A549 (cell line): ENCODE results near the gene OBSL1. TPM values are rescaled to one million over a fixed set of nuclear protein-coding genes. Genes with fewer than 3 reads are reported as not detected.

Source experiments
- ATAC-seq, 2 experiments: fragments of 200-7000 bp in 1 of 2; fragments of >200 bp in 1 of 2; cut with Nextera tagmentation in 1 of 2; cut with Tn5 transposase in 1 of 2; 3 replicates each; pipeline versions ENCODE4 v1.8.0 to v1.9.1; 2018 to 2020; ENCODE audit warnings: mild to moderate bottlenecking in 1 of 2, moderate library complexity in 1 of 2
- CTCF ChIA-PET: fragments of 300-600 bp; sonication (Branson Sonifier 250); formaldehyde crosslinking; extraction: SDS; loops from one replicate; lab custom pipeline; 2021; ENCODE audit warnings: antibody characterized with exemption, inconsistent platforms; lab: Yijun Ruan, JAX
- POLR2A ChIA-PET: fragments of 350-600 bp; formaldehyde crosslinking; extraction: SDS; loops from one replicate; lab custom pipeline; 2021; ENCODE audit warnings: antibody characterized with exemption, inconsistent platforms; lab: Yijun Ruan, JAX
- DNase-seq, 2 experiments: peaks; one replicate each; pipeline versions ENCODE4 v3.0.0 to v3.0.0-alpha.2; 2011 to 2016; ENCODE audit warnings: low read depth in 1 of 2, low spot score in 1 of 2
- FAIRE-seq: peaks from 2 replicates; lab custom pipeline; 2011; peaks lifted over from hg19 to GRCh38; lab: Jason Lieb, UNC
- H3K27ac ChIP-seq, 2 experiments: fragments of >200 bp; sonication (Bioruptor Twin); formaldehyde crosslinking; 3 replicates each; pipeline ENCODE4 v1.5.1; 2016 to 2017
- H3K4me1 ChIP-seq: fragments of >200 bp; sonication (Bioruptor Twin); formaldehyde crosslinking; 3 replicates; pipeline ENCODE4 v1.6.1; 2016
- H3K4me2 ChIP-seq: fragments of >200 bp; sonication (Bioruptor Twin); formaldehyde crosslinking; 3 replicates; pipeline ENCODE4 v1.6.1; 2016
- H3K4me3 ChIP-seq: fragments of >200 bp; sonication (Bioruptor Twin); formaldehyde crosslinking; 3 replicates; pipeline ENCODE4 v1.5.1; 2016
- H3K9me3 ChIP-seq: fragments of >200 bp; sonication (Bioruptor Twin); formaldehyde crosslinking; 3 replicates; pipeline ENCODE4 v1.6.1; 2016
- BHLHE40 ChIP-seq: IDR thresholded peaks from 2 replicates; pipeline ENCODE4 v1.6.1; 2012; ENCODE audit warnings: low read depth, low read length, inconsistent platforms
- CBX8 ChIP-seq: fragments of 200-600 bp; sonication (generic); IDR thresholded peaks from 2 replicates; pipeline ENCODE4 v1.6.1; 2016
- CHD2 ChIP-seq: fragments of 150-350 bp; IDR thresholded peaks from 2 replicates; pipeline ENCODE4 v1.6.1; 2014; ENCODE audit warnings: low read length; ENCODE audit not compliant: partially characterized antibody
- CHD4 ChIP-seq: fragments of 200-600 bp; sonication (generic); IDR thresholded peaks from 2 replicates; pipeline ENCODE4 v1.6.1; 2016; ENCODE audit warnings: antibody characterized with exemption, mild to moderate bottlenecking, borderline replicate concordance
- EHF ChIP-seq: fragments of 250-450 bp; sonication (Bioruptor Pico); IDR thresholded peaks from 2 replicates; pipeline ENCODE4 v1.5.0; 2020; ENCODE audit warnings: mild to moderate bottlenecking
- EP300 ChIP-seq, 2 experiments: fragments of >200 bp; sonication (Bioruptor Twin); formaldehyde crosslinking; IDR thresholded peaks; 2 replicates in 1 of 2; 3 replicates in 1 of 2; pipeline ENCODE4 v1.6.1; 2016 to 2017
- ESRRA ChIP-seq: fragments of 150-350 bp; IDR thresholded peaks from 2 replicates; pipeline ENCODE4 v1.6.1; 2014; ENCODE audit warnings: mild to moderate bottlenecking, low read length, borderline replicate concordance
- FOSB ChIP-seq: fragments of 250-450 bp; sonication (Bioruptor Pico); IDR thresholded peaks from 2 replicates; pipeline ENCODE4 v1.5.0; 2020; ENCODE audit warnings: mild to moderate bottlenecking, moderate library complexity
- FOSL2 ChIP-seq, 2 experiments: fragments of 450-650 bp in 1 of 2; fragments of >200 bp in 1 of 2; sonication (Bioruptor Twin) in 1 of 2; formaldehyde crosslinking; IDR thresholded peaks; 2 replicates each; pipeline versions ENCODE4 v1.5.0 to v1.6.1; 2016 to 2020; ENCODE audit warnings: mild to moderate bottlenecking in 1 of 2, moderate library complexity in 1 of 2
- HDAC2 ChIP-seq: fragments of 200-600 bp; sonication (generic); IDR thresholded peaks from 2 replicates; pipeline ENCODE4 v1.6.1; 2016
- HOXB13 ChIP-seq: fragments of 250-450 bp; sonication (Bioruptor Pico); IDR thresholded peaks from 2 replicates; pipeline ENCODE4 v1.5.0; 2020; ENCODE audit warnings: low read depth, mild to moderate bottlenecking, moderate library complexity
- HOXB5 ChIP-seq: fragments of 250-450 bp; sonication (Bioruptor Pico); IDR thresholded peaks from 2 replicates; pipeline ENCODE4 v1.5.0; 2020; ENCODE audit warnings: mild to moderate bottlenecking, moderate library complexity
- JUNB ChIP-seq: fragments of >200 bp; sonication (Bioruptor Twin); formaldehyde crosslinking; IDR thresholded peaks from 2 replicates; pipeline ENCODE4 v1.6.1; 2016
- KDM1A ChIP-seq: fragments of 200-600 bp; sonication (generic); IDR thresholded peaks from 2 replicates; pipeline ENCODE4 v1.6.1; 2016; ENCODE audit warnings: low read depth, mild to moderate bottlenecking
- NPAS2 ChIP-seq: fragments of 250-450 bp; sonication (Bioruptor Pico); IDR thresholded peaks from 2 replicates; pipeline ENCODE4 v1.8.0; 2022; ENCODE audit warnings: mild to moderate bottlenecking, moderate library complexity, borderline replicate concordance
- PHF8 ChIP-seq: fragments of 200-600 bp; sonication (generic); IDR thresholded peaks from 2 replicates; pipeline ENCODE4 v1.6.1; 2016; ENCODE audit warnings: low read depth, mild to moderate bottlenecking, antibody characterized with exemption, moderate library complexity, borderline replicate concordance
- POLR2A ChIP-seq: IDR thresholded peaks from 2 replicates; pipeline ENCODE4 v1.6.1; 2012; ENCODE audit warnings: mild to moderate bottlenecking, low read length
- POLR2AphosphoS2 ChIP-seq: conservative IDR thresholded peaks from 2 replicates; pipeline ENCODE4 v1.6.1; 2012; ENCODE audit warnings: low read length, improper control_type of control experiment, inconsistent platforms
- RARB ChIP-seq: fragments of 250-450 bp; sonication (Bioruptor Pico); IDR thresholded peaks from 2 replicates; pipeline ENCODE4 v1.8.0; 2021; ENCODE audit warnings: mild to moderate bottlenecking, moderate library complexity
- REST ChIP-seq: fragments of 200-600 bp; sonication (generic); IDR thresholded peaks from 2 replicates; pipeline ENCODE4 v1.6.1; 2016; ENCODE audit warnings: antibody characterized with exemption, mild to moderate bottlenecking, moderate library complexity
- TP53 ChIP-seq: fragments of 250-450 bp; sonication (Bioruptor Pico); IDR thresholded peaks from 2 replicates; pipeline ENCODE4 v1.5.0; 2021; ENCODE audit warnings: mild to moderate bottlenecking, moderate library complexity
- ZC3H11A ChIP-seq: fragments of 450-650 bp; IDR thresholded peaks from 2 replicates; pipeline ENCODE4 v1.6.1; 2014; ENCODE audit warnings: antibody characterized with exemption, mild to moderate bottlenecking
- WGBS: methylation state at CpG from one replicate; pipeline ENCODE4 v1.1.6; 2017; ENCODE audit errors: missing lambda C conversion rate; 5-methylcytosine and 5-hydroxymethylcytosine counted together
- polyA minus RNA-seq: library from RNA; depleted of rRNA, polyadenylated mRNA; stranded (reverse); fragments of >200 nt; gene quantifications from 2 replicates; pipeline ENCODE4 v1.2.3, GENCODE V29; 2011; rRNA and poly(A)+ RNA removed
- polyA plus RNA-seq, 4 experiments: library from polyadenylated mRNA; depleted of rRNA in 3 of 4; stranded (reverse); fragments of >200 nt; fragmentation: RNase III in 1 of 4; extraction: RNeasy Plus Mini Kit Qiagen cat#74134 plus additional on column Dnase treatment in 1 of 4; gene quantifications; 2 replicates in 3 of 4; 3 replicates in 1 of 4; pipeline ENCODE4 v1.2.3, GENCODE V29; 2011 to 2017

The OBSL1 gene
- polyA plus RNA-seq (2011; rRNA removed) (14.4 and 15.6 TPM in 2 replicates), polyA plus RNA-seq (2017; fragmentation: RNase III; extraction: RNeasy Plus Mini Kit Qiagen cat#74134 plus additional on column Dnase treatment) (22.2 to 33.8 TPM (median 31.8 TPM) in 3 replicates), polyA minus RNA-seq (24.1 and 32.6 TPM in 2 replicates)
- 24.0 and 25.3 TPM in 2 replicates for polyA plus RNA-seq (2012; cell fraction: cytosol; rRNA removed)
- 77.0 and 87.1 TPM in 2 replicates for polyA plus RNA-seq (2012; cell fraction: nucleus; rRNA removed)

GRCh38 chr2:219571311-219572236, at the start of gene OBSL1:
TSS of gene OBSL1 (minus strand) at chr2:219571539. CDS start at chr2:219571232, 307 bp downstream.
- H3K9me3 ChIP-seq: no peaks in the 10 kb centered on the region
- CTCF ChIA-PET: interaction anchor here (0.7 to 7.5 kb wide), 12 partner anchors 9 to 118 kb away, joined by 3 to 50 read pairs (median 4); no protein-coding TSS in a partner anchor
- TF ChIP-seq POLR2A: peak; percentile 43
- TF ChIP-seq REST: no peak
- TF ChIP-seq PHF8: no peak
- no peak for TF ChIP-seq FOSL2 (IDR thresholded peaks at IDR 0.05)
- peak; percentile 53 for TF ChIP-seq FOSL2 (CRISPR knock-in tag; IDR thresholded peaks at IDR 0.05)
- POLR2A ChIA-PET: interaction anchor here (0.7 to 2.5 kb wide), 5 partner anchors 10 to 73 kb away, joined by 3 to 19 read pairs (median 4); partner anchors contain the start of genes GMPPA and STK11IP
- WGBS: 24% methylated on average over 25 of the region's 42 CpGs
- H3K4me1 ChIP-seq: peaks cover 14% of the 10 kb centered on the region
- H3K27ac ChIP-seq: peak within 1 kb of the TSS; percentile 82 to 95
- peak within 1 kb of the TSS; percentile 72 for H3K4me2 ChIP-seq
- peak; percentile 55 to 80 for ATAC-seq
- DNase-seq: peak; percentile 52 to 71
- peak within 1 kb of the TSS; percentile 92 for H3K4me3 ChIP-seq
- no peak for FAIRE-seq

DNA sequence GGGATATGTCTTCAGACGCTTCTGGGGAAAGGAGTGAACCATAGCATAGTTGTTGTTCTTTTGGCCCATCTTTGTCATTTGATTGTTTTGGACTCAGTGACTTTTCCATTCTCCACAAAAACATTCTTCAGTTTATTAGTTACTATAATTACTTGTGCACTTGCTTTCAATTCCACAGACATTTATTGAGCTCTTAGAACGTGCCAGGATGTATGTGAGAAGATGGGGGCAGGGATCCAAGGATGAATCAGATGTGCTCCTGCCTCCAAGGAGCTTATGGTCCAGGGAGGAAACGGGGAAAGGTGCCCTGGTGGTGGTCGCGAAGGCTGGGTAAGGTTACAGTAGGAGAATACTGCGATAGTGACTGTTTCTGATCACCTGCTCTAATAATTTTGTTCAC, 49.2 kb upstream of the OBSL1 start:
- ChIA-PET CTCF (interaction anchor here (1.0 to 2.4 kb wide), 4 partner anchors 21 to 90 kb away, joined by 3 to 10 read pairs (median 6); no protein-coding TSS in a partner anchor), POLR2A (no interaction called here)
- Histone ChIP-seq H3K4me2 (no peak overlapping the region), H3K4me1 (no peaks in the 10 kb centered on the region), H3K9me3 (no peaks in the 10 kb centered on the region), H3K27ac (no peak overlapping the region), H3K4me3 (no peak overlapping the region)
- FAIRE-seq: no peak
- no peak for DNase-seq
- TF ChIP-seq FOSB: no peak
- no peak for TF ChIP-seq PHF8
- no peak for ATAC-seq
- 68% methylated on average over 6 of the region's 6 CpGs for WGBS

GRCh38 chr2:219619235-219619634, 47.9 kb upstream of the OBSL1 start:
- 65% methylated on average over 4 of the region's 4 CpGs for WGBS
- no peak; a peak in 1 of 6 replicates for ATAC-seq
- ChIA-PET POLR2A (no interaction called here), CTCF (interaction anchor here (1.2 to 2.4 kb wide), 3 partner anchors 8 to 89 kb away, joined by 4 to 10 read pairs (median 9); no protein-coding TSS in a partner anchor)
- no peak for FAIRE-seq
- Histone ChIP-seq H3K4me1 (no peaks in the 10 kb centered on the region), H3K4me3 (no peak overlapping the region), H3K4me2 (no peak overlapping the region), H3K9me3 (no peaks in the 10 kb centered on the region), H3K27ac (no peak overlapping the region)
- TF ChIP-seq RARB (CRISPR knock-in tag) (no peak), HOXB5 (CRISPR knock-in tag) (no peak), CHD2 (no peak), KDM1A (no peak), JUNB (no peak), CHD4 (no peak), BHLHE40 (no peak), CBX8 (no peak), HOXB13 (no peak), NPAS2 (CRISPR knock-in tag) (no peak), HDAC2 (no peak), ZC3H11A (no peak), POLR2A (no peak), POLR2AphosphoS2 (no peak), EP300 (IDR thresholded peaks at IDR 0.05) (no peak), FOSL2 (IDR thresholded peaks at IDR 0.05) (no peak), FOSL2 (CRISPR knock-in tag; IDR thresholded peaks at IDR 0.05) (no peak), EHF (no peak), TP53 (no peak), ESRRA (no peak)
- no peak for DNase-seq
